Panc1 (cell line): ENCODE results near the gene ZNG1A. TPM values are rescaled to one million over a fixed set of nuclear protein-coding genes. Genes with fewer than 3 reads are reported as not detected.
"Not testable (repeated sequence)": the region's sequence is repeated elsewhere in the genome, so short reads cannot be mapped to it uniquely, and the experiment has no call there.

Source experiments
- ATAC-seq: fragments of 200-7000 bp; cut with Tn5 transposase; 2 replicates; pipeline ENCODE4 v1.9.1; 2020; ENCODE audit warnings: mild to moderate bottlenecking, moderate library complexity
- BruUV-seq: library from RNA; stranded (reverse); fragments of 400-500 nt; replicated peaks from 2 replicates; lab custom pipeline; 2021; lab: Mats Ljungman, UMichigan
- CTCF ChIA-PET: fragments of 300-600 bp; sonication (Branson Sonifier 250); formaldehyde crosslinking; loops from one replicate; lab custom pipeline; 2022; ENCODE audit warnings: antibody characterized with exemption; lab: Charles Lee
- POLR2A ChIA-PET: fragments of 300-600 bp; sonication (Branson Sonifier 250); formaldehyde crosslinking; loops from one replicate; lab custom pipeline; 2022; ENCODE audit warnings: antibody characterized with exemption; lab: Charles Lee
- DNase-seq: peaks from one replicate; pipeline ENCODE4 v3.0.0-alpha.2; 2010; ENCODE audit warnings: low read depth, low spot score
- H3K27ac ChIP-seq: 2 replicates; pipeline ENCODE4 v1.5.1; 2011; ENCODE audit warnings: mild to moderate bottlenecking, low read length, inconsistent platforms
- H3K27me3 ChIP-seq: fragments of 200-500 bp; sonication (Bioruptor generic); 2 replicates; pipeline ENCODE4 v1.6.0; 2014; ENCODE audit warnings: low read length, inconsistent platforms; ENCODE audit not compliant: control insufficient read depth, insufficient read depth
- H3K36me3 ChIP-seq: fragments of 200-500 bp; sonication (Bioruptor generic); 2 replicates; pipeline ENCODE4 v1.5.1; 2014; ENCODE audit warnings: inconsistent platforms, mild to moderate bottlenecking, low read length, moderate library complexity; ENCODE audit not compliant: control insufficient read depth, insufficient read depth
- H3K4me1 ChIP-seq: 2 replicates; pipeline ENCODE4 v1.5.1; 2011; ENCODE audit warnings: inconsistent platforms, mild to moderate bottlenecking, low read length, moderate library complexity; ENCODE audit not compliant: control insufficient read depth, insufficient read depth
- H3K4me3 ChIP-seq, 2 experiments: 2 replicates each; pipeline ENCODE4 v1.5.1; 2011 to 2012; ENCODE audit warnings: low read depth in 2 of 2, low read length in 2 of 2, mild to moderate bottlenecking in 2 of 2, inconsistent platforms in 1 of 2, moderate library complexity in 1 of 2
- H3K9me3 ChIP-seq: fragments of 200-500 bp; sonication (Bioruptor generic); 2 replicates; pipeline ENCODE4 v1.5.1; 2014; ENCODE audit warnings: low read depth, mild to moderate bottlenecking, inconsistent platforms, low read length, moderate library complexity; ENCODE audit not compliant: control insufficient read depth, insufficient read depth
- POLR2AphosphoS5 ChIP-seq: IDR thresholded peaks from 2 replicates; pipeline ENCODE4 v1.6.1; 2012; ENCODE audit warnings: mild to moderate bottlenecking, low read depth, low read length, moderate library complexity
- SIN3A ChIP-seq: IDR thresholded peaks from 2 replicates; pipeline ENCODE4 v1.6.1; 2012; ENCODE audit warnings: low read depth, mild to moderate bottlenecking, low read length, moderate library complexity, borderline replicate concordance; ENCODE audit not compliant: insufficient read depth
- TCF7L2 ChIP-seq: IDR thresholded peaks from 2 replicates; pipeline ENCODE4 v1.6.1; 2011; ENCODE audit warnings: mild to moderate bottlenecking, low read depth, low read length, inconsistent platforms
- in situ Hi-C: cut with HindIII; loops from 2 replicates; pipeline ENCODE4 v1.10.0; 2016; ENCODE audit warnings: low sequenced_read_pairs, low pct_unique_long_range_greater_than_20kb
- intact Hi-C: fragments of 100-400 bp; cut with micrococcal nuclease; formaldehyde crosslinking; loops from one replicate; pipeline ENCODE4 v1.10.0; 2022; ENCODE audit not compliant: unreplicated experiment
- total RNA-seq: library from RNA; stranded (reverse); gene quantifications from one replicate; pipeline ENCODE4 v1.2.1, GENCODE V29; 2021; ENCODE audit not compliant: unreplicated experiment
- TF ChIP-seq, protein P1 (sequence below), 2 experiments: IDR thresholded peaks; 2 replicates each; pipeline ENCODE4 v1.6.1; 2011 to 2012; ENCODE audit warnings: low read depth in 2 of 2, control low read depth in 1 of 2, low read length in 1 of 2, mild to moderate bottlenecking in 1 of 2, moderate library complexity in 1 of 2; ENCODE audit not compliant: insufficient read depth in 1 of 2
- TF ChIP-seq, protein P2 (sequence below): fragments of 450-650 bp; IDR thresholded peaks from 2 replicates; pipeline ENCODE4 v1.5.1; 2017; ENCODE audit warnings: mild to moderate bottlenecking

Gene ZNG1A
- total RNA-seq, 1 experiment from 2014 or later = 16.6 TPM

DNA sequence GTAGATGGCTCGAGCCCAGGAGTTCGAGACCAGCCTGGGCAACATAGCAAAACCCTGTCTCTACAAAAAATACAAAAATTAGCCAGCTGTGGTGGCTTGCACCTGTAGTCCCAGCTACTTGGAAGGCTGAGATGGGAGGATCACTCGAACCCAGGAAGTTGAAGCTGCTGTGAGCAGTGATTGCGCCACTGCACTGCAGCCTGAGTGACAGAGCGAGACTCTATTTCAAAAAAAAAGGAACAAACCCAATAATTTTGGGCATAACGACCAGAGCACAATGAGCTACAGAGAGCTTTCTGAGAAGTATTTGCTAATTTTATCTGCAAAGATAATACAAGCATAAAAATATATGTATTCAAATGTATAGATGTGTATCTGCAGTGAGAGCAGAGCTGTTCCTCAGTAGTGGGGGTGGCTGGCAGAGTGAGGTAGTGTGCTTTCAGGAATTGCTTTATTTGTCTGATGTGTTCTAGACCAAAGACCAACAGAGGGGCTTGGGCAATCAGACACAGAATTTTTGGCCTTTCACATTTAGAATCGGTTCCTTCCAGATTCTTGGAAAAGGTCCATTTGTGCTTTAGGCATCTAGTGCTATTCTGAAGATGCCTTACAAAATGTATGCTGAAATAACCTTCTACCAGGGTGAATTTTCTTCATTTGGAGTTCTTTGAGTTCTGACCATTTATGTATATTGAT lies 41.0 kb upstream of the ZNG1A start:
- Histone ChIP-seq H3K9me3 (no peaks in the 10 kb centered on the region), H3K4me3 (no peak overlapping the region), H3K27ac (no peak overlapping the region), H3K4me1 (no peaks in the 10 kb centered on the region), H3K27me3 (0 out of 2 replicates have a peak, but pooled peaks cover 2% of the 10 kb centered on the region), H3K36me3 (no peaks in the 10 kb centered on the region)
- POLR2A ChIA-PET = interaction anchor here (0.6 kb wide), 1 partner anchor 98 kb away, joined by 3 read pairs; no protein-coding TSS in a partner anchor
- CTCF ChIA-PET = no interaction called here
- in situ Hi-C loops (no loop called here), intact Hi-C loops (no loop called here)
- TF ChIP-seq TCF7L2 = no peak
- DNase-seq (no peak), ATAC-seq (no peak)
- BruUV-seq = no TSS peak

DNA sequence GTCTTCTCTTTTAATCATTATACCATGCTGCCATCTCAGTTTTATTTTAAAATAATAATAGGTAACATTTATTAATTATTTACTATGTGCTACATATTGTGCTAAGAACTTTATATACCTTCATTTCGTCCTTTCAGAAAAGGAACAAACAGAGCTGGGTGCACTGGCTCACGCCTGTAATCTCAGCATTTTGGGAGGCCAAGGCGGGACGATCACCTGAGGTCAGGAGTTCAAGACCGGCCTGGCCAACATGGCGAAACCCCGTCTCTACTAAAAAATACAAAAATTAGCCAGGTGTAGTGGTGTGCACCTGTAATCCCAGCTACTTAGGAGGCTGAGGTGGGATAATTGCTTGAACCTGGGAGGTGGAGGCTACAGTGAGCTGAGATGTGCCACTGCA lies 40.2 kb upstream of the ZNG1A start:
- H3K27ac ChIP-seq, CTCF ChIA-PET, BruUV-seq, H3K36me3 ChIP-seq, POLR2A ChIA-PET, DNase-seq, H3K9me3 ChIP-seq, H3K4me3 ChIP-seq, in situ Hi-C loops, intact Hi-C loops, H3K27me3 ChIP-seq, ATAC-seq, H3K4me1 ChIP-seq: not testable (repeated sequence)

DNA sequence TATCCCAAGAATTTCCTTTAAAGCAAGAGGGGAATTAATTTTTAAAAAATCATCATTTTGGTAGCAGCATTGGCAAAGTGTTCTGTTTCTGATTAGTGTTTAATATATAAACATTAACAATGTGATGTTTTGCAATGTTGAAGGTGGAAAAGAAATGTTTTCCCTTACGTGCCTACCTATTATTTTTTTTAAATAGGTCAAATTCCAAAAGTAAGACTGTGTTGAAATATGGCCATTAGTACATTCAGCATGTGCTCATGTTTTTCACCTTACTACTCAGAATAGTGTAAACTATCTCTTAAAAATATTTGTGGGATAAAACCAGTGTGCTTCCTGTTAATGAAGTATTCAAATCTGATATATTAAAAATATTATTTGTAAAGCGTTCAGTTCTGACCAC lies 39.1 kb upstream of the ZNG1A start:
- in situ Hi-C loops = no loop called here
- BruUV-seq = no TSS peak
- intact Hi-C loops = no loop called here

More for the DNA sequence above, 39.1 kb upstream of the ZNG1A start:
- Histone ChIP-seq H3K4me1 (no peaks in the 10 kb centered on the region), H3K27ac (no peak overlapping the region), H3K4me3 (no peak overlapping the region), H3K9me3 (no peaks in the 10 kb centered on the region), H3K36me3 (no peaks in the 10 kb centered on the region), H3K27me3 (0 out of 2 replicates have a peak, but pooled peaks cover 2% of the 10 kb centered on the region)
- TF ChIP-seq, protein P1, sequence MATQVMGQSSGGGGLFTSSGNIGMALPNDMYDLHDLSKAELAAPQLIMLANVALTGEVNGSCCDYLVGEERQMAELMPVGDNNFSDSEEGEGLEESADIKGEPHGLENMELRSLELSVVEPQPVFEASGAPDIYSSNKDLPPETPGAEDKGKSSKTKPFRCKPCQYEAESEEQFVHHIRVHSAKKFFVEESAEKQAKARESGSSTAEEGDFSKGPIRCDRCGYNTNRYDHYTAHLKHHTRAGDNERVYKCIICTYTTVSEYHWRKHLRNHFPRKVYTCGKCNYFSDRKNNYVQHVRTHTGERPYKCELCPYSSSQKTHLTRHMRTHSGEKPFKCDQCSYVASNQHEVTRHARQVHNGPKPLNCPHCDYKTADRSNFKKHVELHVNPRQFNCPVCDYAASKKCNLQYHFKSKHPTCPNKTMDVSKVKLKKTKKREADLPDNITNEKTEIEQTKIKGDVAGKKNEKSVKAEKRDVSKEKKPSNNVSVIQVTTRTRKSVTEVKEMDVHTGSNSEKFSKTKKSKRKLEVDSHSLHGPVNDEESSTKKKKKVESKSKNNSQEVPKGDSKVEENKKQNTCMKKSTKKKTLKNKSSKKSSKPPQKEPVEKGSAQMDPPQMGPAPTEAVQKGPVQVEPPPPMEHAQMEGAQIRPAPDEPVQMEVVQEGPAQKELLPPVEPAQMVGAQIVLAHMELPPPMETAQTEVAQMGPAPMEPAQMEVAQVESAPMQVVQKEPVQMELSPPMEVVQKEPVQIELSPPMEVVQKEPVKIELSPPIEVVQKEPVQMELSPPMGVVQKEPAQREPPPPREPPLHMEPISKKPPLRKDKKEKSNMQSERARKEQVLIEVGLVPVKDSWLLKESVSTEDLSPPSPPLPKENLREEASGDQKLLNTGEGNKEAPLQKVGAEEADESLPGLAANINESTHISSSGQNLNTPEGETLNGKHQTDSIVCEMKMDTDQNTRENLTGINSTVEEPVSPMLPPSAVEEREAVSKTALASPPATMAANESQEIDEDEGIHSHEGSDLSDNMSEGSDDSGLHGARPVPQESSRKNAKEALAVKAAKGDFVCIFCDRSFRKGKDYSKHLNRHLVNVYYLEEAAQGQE (IDR thresholded peaks at IDR 0.05; ENCODE audit: insufficient read depth in 1 of 2, low read depth in 2 of 2, low read length in 1 of 2) = no peak
- TF ChIP-seq POLR2AphosphoS5 (no peak), SIN3A (no peak), TCF7L2 (no peak)
- TF ChIP-seq, protein P2, sequence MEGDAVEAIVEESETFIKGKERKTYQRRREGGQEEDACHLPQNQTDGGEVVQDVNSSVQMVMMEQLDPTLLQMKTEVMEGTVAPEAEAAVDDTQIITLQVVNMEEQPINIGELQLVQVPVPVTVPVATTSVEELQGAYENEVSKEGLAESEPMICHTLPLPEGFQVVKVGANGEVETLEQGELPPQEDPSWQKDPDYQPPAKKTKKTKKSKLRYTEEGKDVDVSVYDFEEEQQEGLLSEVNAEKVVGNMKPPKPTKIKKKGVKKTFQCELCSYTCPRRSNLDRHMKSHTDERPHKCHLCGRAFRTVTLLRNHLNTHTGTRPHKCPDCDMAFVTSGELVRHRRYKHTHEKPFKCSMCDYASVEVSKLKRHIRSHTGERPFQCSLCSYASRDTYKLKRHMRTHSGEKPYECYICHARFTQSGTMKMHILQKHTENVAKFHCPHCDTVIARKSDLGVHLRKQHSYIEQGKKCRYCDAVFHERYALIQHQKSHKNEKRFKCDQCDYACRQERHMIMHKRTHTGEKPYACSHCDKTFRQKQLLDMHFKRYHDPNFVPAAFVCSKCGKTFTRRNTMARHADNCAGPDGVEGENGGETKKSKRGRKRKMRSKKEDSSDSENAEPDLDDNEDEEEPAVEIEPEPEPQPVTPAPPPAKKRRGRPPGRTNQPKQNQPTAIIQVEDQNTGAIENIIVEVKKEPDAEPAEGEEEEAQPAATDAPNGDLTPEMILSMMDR = no peak
- ChIA-PET POLR2A (no interaction called here), CTCF (no interaction called here)
- DNase-seq (no peak), ATAC-seq (no peak)
